Measurements from ENCODE around the gene PHC1.
"Not testable (repeated sequence)": the region's sequence is repeated elsewhere in the genome, so short reads cannot be mapped to it uniquely, and the experiment has no call there.

PHC1 gene

GRCh38 chr12:8911606-8912268 is 2.6 kb upstream of the PHC1 start:
- no peak for DNase-seq

DNA sequence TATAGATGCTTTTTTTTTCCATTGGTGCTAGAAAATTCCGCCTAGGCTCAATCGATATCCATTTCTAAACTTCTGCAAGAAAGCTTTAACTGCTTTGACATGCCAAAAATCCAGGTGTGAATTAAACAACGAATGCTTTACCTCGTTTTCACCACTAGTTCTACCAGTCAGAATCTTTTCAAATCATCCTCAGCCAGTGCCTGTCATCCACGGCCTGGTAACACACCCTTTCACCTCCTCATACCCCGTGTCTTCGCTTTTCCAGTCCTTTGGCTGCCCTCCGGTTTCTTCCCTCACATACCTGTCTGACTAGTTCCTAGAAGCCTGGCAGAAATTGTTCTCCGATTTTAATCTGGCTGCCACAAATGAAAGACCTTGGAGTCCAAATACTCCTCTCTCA is 1.4 kb upstream of the PHC1 start:
- DNase-seq, result peak; percentile 26

GRCh38 chr12:8913702-8914032 is 642 bp upstream of the PHC1 start:
- DNase-seq, result no peak

GRCh38 chr12:8914716-8915526 is 612 bp downstream of the PHC1 start:
- peak; percentile 68 for DNase-seq

GRCh38 chr12:8916154-8916553 is 1.8 kb downstream of the PHC1 start:
- DNase-seq, result no peak

GRCh38 chr12:8917031-8917430 is 2.7 kb downstream of the PHC1 start:
- no peak for DNase-seq

DNA sequence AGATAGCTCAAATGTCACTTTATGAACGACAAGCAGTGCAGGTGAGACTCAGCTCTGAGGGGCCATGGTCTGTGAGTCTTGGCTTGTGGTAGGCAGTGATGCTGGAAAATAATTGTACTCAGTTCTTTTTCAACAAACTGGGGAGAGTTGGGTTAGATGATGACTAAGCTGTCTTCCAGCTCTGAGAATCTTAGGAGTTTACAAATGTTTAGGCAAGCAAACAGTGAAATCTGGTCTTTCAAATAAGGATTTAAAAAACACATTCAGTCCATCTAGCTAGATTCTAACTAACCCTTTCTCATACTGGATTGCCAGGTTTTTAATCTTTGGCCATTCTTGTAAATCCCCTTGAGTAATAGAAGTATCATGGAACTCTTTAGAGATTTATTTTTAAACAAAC is 3.4 kb downstream of the PHC1 start:
- DNase-seq, result no peak

DNA sequence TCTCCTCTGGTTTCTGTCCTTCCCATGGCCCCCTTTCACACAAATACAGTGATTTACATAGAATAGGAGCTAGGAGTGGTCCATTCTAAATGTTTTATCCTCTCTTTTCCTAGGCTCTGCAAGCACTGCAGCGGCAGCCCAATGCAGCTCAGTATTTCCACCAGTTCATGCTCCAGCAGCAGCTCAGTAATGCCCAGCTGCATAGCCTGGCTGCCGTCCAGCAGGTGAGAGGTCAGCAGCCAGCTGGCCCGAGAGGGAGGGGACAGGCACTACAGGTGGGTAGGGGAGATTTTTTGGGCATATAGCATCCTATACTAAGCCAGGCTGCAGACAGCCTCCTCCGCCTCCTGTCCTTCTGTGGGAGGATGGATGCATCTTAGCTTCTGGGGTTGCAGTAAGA is 5.3 kb downstream of the PHC1 start:
- not testable (repeated sequence) for DNase-seq

DNA sequence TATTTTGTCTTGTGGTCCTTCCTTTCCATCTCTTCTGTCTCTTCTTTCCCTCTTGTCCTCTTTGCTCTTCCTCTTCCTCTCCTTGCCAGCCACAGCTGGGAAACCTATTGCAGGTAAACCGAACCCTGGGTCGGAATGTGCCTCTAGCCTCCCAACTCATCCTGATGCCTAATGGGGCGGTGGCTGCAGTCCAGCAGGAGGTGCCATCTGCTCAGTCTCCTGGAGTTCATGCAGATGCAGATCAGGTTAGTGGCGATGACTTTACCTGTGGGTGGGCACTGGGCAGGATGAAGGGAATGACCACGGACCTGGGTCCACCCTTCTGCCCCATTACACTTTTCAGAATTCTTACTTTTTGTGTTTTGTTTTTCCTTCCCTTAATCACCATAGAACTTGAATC is 8.2 kb downstream of the PHC1 start:
- DNase-seq, result no peak

- not testable (repeated sequence) for DNase-seq
Measured at GRCh38 chr12:8930655-8931323, 16.5 kb downstream of the PHC1 start.

DNA sequence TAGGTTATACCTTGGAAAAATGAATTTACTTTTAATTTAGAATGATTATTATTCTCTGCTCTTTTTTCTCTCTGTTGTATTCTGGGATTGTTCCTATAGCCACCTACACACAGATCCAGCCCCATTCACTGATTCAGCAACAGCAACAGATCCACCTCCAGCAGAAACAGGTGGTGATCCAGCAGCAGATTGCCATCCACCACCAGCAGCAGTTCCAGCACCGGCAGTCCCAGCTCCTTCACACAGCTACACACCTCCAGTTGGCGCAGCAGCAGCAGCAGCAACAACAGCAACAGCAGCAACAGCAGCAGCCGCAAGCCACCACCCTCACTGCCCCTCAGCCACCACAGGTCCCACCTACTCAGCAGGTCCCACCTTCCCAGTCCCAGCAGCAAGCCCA is 18.2 kb downstream of the PHC1 start:
- DNase-seq, result not testable (repeated sequence)

DNA sequence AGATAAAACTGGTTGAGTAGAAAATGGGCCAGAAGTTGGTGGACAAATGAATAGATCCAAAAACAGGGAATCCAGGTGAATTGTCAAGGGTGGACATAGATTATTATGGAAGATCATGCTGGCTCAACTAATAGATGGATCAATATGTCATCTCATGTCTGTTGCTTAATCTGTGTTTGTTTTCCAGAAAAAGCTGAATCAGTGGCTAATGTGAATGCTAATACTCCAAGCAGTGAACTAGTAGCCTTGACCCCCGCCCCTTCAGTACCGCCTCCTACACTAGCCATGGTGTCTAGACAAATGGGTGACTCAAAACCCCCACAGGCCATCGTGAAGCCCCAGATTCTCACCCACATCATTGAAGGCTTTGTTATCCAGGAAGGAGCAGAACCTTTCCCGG is 19.8 kb downstream of the PHC1 start:
- not testable (repeated sequence) for DNase-seq

DNA sequence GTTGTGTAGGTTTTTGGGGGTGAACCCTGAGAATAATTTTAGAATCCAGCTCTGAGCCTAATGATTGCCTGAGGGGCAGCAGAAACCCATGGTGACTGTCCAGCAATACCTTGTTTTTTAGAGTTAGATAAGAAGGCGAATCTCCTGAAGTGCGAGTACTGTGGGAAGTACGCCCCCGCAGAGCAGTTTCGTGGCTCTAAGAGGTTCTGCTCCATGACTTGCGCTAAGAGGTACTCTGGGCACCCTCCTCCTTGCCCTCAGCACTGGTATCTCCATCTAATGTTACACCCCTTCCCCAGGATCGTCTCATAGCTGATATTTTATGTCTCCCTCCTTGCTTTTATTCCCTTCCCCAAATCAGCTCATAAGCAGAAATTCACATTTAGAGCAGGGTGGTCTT is 22.4 kb downstream of the PHC1 start:
- DNase-seq, result no peak

GRCh38 chr12:8937842-8938442 is 23.6 kb downstream of the PHC1 start:
- not testable (repeated sequence) for DNase-seq

DNA sequence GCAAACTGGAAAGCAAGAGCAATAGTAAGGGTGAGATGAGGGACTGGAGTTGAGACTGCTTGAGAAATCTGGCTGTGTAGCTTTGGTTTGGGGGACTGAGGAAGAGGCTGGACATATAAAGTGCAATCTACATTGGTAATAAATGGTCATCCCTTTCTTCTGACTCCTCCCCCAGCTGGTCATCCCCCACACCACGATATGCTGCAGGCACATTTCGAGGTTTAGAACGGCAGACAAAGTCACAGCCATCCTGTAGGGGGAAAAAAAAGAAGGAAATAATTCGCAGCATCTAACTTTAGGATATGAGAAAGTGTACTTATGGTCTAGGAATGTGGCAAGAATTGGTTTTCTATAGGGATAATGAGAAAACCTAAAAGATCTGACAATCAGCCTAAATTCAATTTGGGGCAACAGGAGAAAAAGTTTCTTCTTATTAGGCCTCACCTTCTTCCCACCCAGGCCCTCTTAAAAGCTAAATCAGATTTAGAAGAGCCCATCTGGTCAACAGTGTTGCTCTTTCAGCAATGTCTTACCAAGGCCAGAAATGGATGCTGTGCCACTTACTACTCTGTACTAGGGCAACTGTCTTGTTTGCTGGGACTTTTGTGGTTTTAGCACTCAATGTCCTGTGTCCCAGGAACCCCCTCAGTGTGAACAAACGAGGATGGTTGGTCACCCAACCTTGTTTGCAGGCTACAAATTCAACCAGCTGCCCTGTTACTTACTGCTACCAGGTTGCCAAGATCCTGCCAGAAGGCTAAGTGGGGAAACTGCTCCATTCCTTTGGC is 27.6 kb downstream of the PHC1 start:
- no peak for DNase-seq

- DNase-seq, result no peak
Measured at GRCh38 chr12:8943565-8944186, 29.4 kb downstream of the PHC1 start.

DNA sequence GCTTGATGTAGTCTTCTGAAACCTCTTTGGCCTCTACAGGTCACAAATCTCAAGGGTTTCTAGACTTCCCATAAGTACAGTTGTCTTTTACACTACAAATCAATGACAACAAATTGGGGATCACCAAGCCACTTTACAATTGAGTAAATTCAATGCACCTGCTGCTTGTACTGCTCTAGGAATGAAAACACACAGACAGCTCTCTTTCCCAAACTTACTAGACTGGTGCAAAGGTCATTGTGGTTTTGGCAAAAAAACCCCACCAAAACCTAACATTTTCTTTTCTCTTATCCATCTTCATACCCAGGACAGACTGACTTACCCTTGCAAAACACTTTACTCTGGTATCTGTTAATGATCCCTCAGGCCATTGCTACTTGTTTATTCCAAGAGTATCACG is 32.4 kb downstream of the PHC1 start:
- no peak for DNase-seq

DNA sequence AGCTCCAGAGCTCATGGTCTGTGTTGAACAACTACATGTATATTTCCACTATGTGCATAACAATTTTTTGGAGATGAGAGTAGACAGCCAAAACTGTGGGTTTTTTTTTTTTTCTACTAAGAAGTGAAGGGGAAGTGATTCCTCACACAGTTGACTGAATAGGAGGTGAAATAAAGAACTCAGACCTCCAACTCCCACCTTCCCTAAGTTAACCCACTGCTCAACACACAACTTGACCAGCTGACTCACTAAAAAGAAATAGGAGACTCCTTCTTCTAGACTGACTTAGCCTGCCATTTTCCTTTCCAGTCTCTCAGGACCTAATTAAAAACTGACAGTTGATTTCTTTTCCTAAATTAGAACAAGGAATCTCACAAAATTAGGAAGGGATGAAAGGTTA is 33.4 kb downstream of the PHC1 start:
- DNase-seq, result peak; percentile 26

DNA sequence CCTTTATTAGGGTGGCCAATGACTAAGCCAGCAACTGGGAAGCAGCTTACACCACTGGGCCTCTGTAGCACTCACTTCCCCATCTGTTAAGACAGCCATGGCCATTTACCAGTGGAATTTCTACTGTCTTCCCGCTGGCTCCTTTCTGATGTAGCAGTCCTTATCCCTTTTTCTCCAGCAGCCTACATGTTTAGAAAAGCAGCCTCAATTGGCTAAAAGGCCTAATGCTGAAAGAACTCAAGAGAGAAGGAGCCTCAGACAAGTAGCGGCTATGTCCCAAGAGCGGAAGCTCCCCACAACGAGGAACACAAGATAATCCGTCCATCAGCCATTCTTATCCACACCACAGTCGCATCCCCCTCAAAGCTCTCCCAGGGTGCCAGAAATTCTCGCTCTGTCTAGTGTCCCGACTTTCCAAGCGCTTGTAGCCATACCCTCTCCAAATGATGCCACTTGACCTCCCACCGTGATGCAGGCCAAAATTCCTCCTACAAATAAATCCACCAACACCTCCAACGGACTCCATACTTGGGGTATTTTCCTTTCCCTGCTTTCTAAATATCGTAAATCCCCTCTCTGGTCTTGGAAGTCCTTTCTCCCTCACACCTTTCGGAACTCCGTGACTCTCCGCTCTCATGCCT is 34.5 kb downstream of the PHC1 start:
- peak; percentile 70 for DNase-seq

DNA sequence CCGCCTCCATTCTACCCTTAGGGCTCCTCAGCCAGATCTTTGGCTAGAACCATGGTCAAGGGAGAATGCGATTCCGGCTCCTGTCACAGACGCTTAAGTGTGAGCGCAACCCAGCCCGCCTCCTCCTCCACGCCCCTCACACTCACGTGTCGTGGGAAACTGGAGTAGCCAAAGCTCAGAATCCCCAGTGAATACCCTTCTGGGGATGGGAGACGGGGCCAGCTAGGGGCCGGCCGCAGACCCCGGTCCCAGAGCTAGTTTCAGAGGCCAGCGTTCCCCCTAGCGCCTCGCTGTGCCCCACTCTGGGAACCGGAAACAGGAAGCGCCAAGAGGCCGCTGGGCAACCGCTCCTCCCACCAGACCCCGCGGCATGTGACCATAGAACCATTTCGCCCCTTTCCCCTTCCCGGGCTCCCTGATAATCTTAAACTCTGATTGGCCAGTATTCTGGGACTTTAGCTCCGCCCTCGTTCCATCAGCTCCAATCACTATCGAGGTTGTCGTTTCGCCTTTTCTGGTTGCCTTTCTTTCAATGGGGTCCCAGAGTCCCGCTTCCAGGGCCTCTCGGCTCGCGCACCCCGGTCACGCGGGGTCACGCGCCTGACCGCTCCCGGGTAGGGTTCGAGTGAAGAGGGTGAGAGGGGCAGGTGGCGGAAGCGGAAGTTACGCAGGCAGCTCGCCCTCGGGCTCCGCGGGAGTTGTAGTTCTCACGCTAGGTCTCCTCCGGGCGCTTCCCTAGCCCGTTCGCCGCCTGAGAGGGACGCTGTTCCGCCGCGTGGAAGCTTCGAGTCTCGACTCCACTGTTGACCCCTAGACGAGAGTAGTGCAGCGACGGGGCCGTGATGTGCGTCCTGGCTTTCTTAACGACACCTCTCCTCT is 35.3 kb downstream of the PHC1 start, which contains the start of gene M6PR:
TSS of gene M6PR (minus strand) at position 304 of the 879 bp plus-strand sequence. CDS start 3,241 bp downstream, outside the sequence.
- DNase-seq, result peak; percentile 100

- no peak for DNase-seq
Measured at GRCh38 chr12:8950221-8950527, 35.9 kb downstream of the PHC1 start.

Data from OCI-M1 (cell line).